Body of pancreas (tissue), 4 donors: ENCODE data around the gene IBA57. TPM values are rescaled to one million over a fixed set of nuclear protein-coding genes. Genes with fewer than 3 reads are reported as not detected.
"Not testable (repeated sequence)": the region's sequence is repeated elsewhere in the genome, so short reads cannot be mapped to it uniquely, and the experiment has no call there.

Experiments used
- ATAC-seq: fragments of 150-250 bp; one replicate; pipeline ENCODE4 v1.9.1; 2016
- DNase-seq, 4 donors: peaks; one replicate each; pipeline ENCODE4 v3.0.0-alpha.2; 2019
- H3K27ac ChIP-seq, 4 donors: fragments of 200-600 bp; sonication (generic); 1 replicate in 3 of 4; 2 replicates in 1 of 4; pipeline versions ENCODE4 v1.5.1 to v1.6.1; 2016 to 2019; ENCODE audit warnings: mild to moderate bottlenecking in 1 of 4, mixed read lengths in 1 of 4, moderate library complexity in 1 of 4
- H3K27me3 ChIP-seq, 2 donors: fragments of 200-600 bp; sonication (generic); one replicate each; pipeline ENCODE4 v1.6.0; 2016; ENCODE audit warnings: mild to moderate bottlenecking in 1 of 2
- H3K36me3 ChIP-seq, 2 donors: fragments of 200-600 bp; sonication (generic); replicated peaks in 1 of 2; 2 replicates each; pipeline ENCODE4 v1.5.1; 2016; ENCODE audit warnings: low read depth in 2 of 2; ENCODE audit not compliant: insufficient read depth in 1 of 2
- H3K4me1 ChIP-seq: fragments of 200-600 bp; sonication (generic); one replicate; pipeline ENCODE4 v1.6.0; 2016
- H3K4me3 ChIP-seq, 2 donors: fragments of 200-600 bp; sonication (generic); 1 replicate in 1 of 2; 2 replicates in 1 of 2; pipeline ENCODE4 v1.5.1; 2016 to 2019
- H3K9me3 ChIP-seq, 3 donors: fragments of 200-600 bp; sonication (generic); 1 replicate in 2 of 3; 2 replicates in 1 of 3; pipeline ENCODE4 v1.5.1; 2016
- POLR2A ChIP-seq, 3 donors: fragments of 450-650 bp; IDR thresholded peaks; one replicate each; pipeline ENCODE4 v1.6.1; 2016; ENCODE audit warnings: antibody characterized with exemption in 3 of 3, mild to moderate bottlenecking in 2 of 3
- WGBS, 2 donors: methylation state at CpG; one replicate each; pipeline ENCODE4 v1.1.5; 2017; 5-methylcytosine and 5-hydroxymethylcytosine counted together
- intact Hi-C: fragments of 100-400 bp; cut with DNase I; formaldehyde crosslinking; loops from one replicate; pipeline ENCODE4 v1.15.1; 2023
- total RNA-seq, 2 donors: library from RNA; depleted of rRNA; stranded (reverse); fragments of >200 nt; gene quantifications; one replicate each; pipeline ENCODE4 v1.1.0, GENCODE V29; 2016
- TF ChIP-seq, protein P1 (sequence below), 7 experiments: fragments of 450-650 bp in 4 of 7; fragments of 200-600 bp in 3 of 7; sonication (generic) in 3 of 7; IDR thresholded peaks; one replicate each; pipeline ENCODE4 v1.5.1; 2016 to 2019; ENCODE audit warnings: antibody characterized with exemption in 7 of 7

The IBA57 gene
- total RNA-seq, 2 donors from 2014 or later = 4.7 to 13.5 TPM

- Histone ChIP-seq H3K4me1 (no peaks in the 10 kb centered on the region), H3K27ac (no peak overlapping the region), H3K4me3 (no peak overlapping the region), H3K9me3 (peaks cover 0 to 14% (median 0%) of the 10 kb centered on the region in 3 donors), H3K36me3 (no peaks in the 10 kb centered on the region), H3K27me3 (no peaks in the 10 kb centered on the region)
- TF ChIP-seq, protein P1, sequence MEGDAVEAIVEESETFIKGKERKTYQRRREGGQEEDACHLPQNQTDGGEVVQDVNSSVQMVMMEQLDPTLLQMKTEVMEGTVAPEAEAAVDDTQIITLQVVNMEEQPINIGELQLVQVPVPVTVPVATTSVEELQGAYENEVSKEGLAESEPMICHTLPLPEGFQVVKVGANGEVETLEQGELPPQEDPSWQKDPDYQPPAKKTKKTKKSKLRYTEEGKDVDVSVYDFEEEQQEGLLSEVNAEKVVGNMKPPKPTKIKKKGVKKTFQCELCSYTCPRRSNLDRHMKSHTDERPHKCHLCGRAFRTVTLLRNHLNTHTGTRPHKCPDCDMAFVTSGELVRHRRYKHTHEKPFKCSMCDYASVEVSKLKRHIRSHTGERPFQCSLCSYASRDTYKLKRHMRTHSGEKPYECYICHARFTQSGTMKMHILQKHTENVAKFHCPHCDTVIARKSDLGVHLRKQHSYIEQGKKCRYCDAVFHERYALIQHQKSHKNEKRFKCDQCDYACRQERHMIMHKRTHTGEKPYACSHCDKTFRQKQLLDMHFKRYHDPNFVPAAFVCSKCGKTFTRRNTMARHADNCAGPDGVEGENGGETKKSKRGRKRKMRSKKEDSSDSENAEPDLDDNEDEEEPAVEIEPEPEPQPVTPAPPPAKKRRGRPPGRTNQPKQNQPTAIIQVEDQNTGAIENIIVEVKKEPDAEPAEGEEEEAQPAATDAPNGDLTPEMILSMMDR (IDR thresholded peaks at IDR 0.05) = no peak
- no peak for TF ChIP-seq POLR2A (IDR thresholded peaks at IDR 0.05)
- intact Hi-C loops = no loop called here
- no peak for DNase-seq
- ATAC-seq = no peak
- 21 to 74% methylated on average over 2 of the region's 2 CpGs for WGBS, 2 donors
These were observed 60.1 kb downstream of the IBA57 start for GRCh38 chr1:228225740-228226139.

- TF ChIP-seq, protein P1 (IDR thresholded peaks at IDR 0.05) = no peak
- no peak for TF ChIP-seq POLR2A (IDR thresholded peaks at IDR 0.05)
These were observed 60.7 kb downstream of the IBA57 start for GRCh38 chr1:228226141-228226874.

GRCh38 chr1:228226956-228227791 is 61.6 kb downstream of the IBA57 start:
- Histone ChIP-seq H3K36me3 (no peaks in the 10 kb centered on the region), H3K9me3 (peaks cover 0 to 14% (median 0%) of the 10 kb centered on the region in 3 donors), H3K27me3 (no peaks in the 10 kb centered on the region), H3K27ac (no peak overlapping the region), H3K4me3 (no peak overlapping the region), H3K4me1 (no peaks in the 10 kb centered on the region)
- TF ChIP-seq POLR2A (IDR thresholded peaks at IDR 0.05) = no peak
- TF ChIP-seq, protein P1 (IDR thresholded peaks at IDR 0.05) = no peak
- intact Hi-C loops = no loop called here
- ATAC-seq (no peak), DNase-seq (no peak)
- WGBS, 2 donors = 60 to 66% methylated on average over 6 to 10 of the region's 10 CpGs

More at GRCh38 chr1:228226141-228226874, 60.7 kb downstream of the IBA57 start:
- Histone ChIP-seq H3K27ac (no peak overlapping the region), H3K36me3 (no peaks in the 10 kb centered on the region), H3K27me3 (no peaks in the 10 kb centered on the region), H3K4me3 (no peak overlapping the region), H3K4me1 (no peaks in the 10 kb centered on the region), H3K9me3 (peaks cover 0 to 14% (median 0%) of the 10 kb centered on the region in 3 donors)
- 92 to 96% methylated on average over 6 to 7 of the region's 7 CpGs for WGBS, 2 donors
- intact Hi-C loops = no loop called here
- ATAC-seq = no peak
- no peak for DNase-seq

GRCh38 chr1:228228147-228228546 is 62.5 kb downstream of the IBA57 start:
- ATAC-seq, H3K27ac ChIP-seq, H3K36me3 ChIP-seq, H3K4me1 ChIP-seq, intact Hi-C loops, DNase-seq, H3K4me3 ChIP-seq, H3K27me3 ChIP-seq: not testable (repeated sequence)
- WGBS, 2 donors = 91 to 93% methylated on average over 5 of the region's 5 CpGs
- peaks cover 0 to 14% (median 0%) of the 10 kb centered on the region in 3 donors for H3K9me3 ChIP-seq

GRCh38 chr1:228228601-228229074 is 63.0 kb downstream of the IBA57 start:
- no peak overlapping the region for H3K27ac ChIP-seq
- no peaks in the 10 kb centered on the region for H3K4me1 ChIP-seq
- H3K36me3 ChIP-seq = no peaks in the 10 kb centered on the region
- DNase-seq (no peak), ATAC-seq (no peak)
- 78 to 80% methylated on average over 5 of the region's 5 CpGs for WGBS, 2 donors
- H3K27me3 ChIP-seq = no peaks in the 10 kb centered on the region
- H3K9me3 ChIP-seq = peaks cover 0 to 14% (median 0%) of the 10 kb centered on the region in 3 donors
- TF ChIP-seq, protein P1 (IDR thresholded peaks at IDR 0.05) = no peak
- no peak for TF ChIP-seq POLR2A (IDR thresholded peaks at IDR 0.05)
- intact Hi-C loops = no loop called here
- H3K4me3 ChIP-seq = no peak overlapping the region
